K562 (cell line): ENCODE data around the gene TNPO3. TPM values are rescaled to one million over a fixed set of nuclear protein-coding genes. Genes with fewer than 3 reads are reported as not detected.

ENCODE experiments used
- ATAC-seq: fragments of 200-7000 bp; cut with Tn5 transposase; 3 replicates; pipeline ENCODE4 v1.9.1; 2020; ENCODE audit warnings: moderate library complexity
- BruUV-seq: library from RNA; stranded (reverse); fragments of 400-500 nt; replicated peaks from 2 replicates; lab custom pipeline; 2021; lab: Mats Ljungman, UMichigan
- CTCF ChIA-PET: fragments of 300-600 bp; formaldehyde crosslinking; extraction: SDS; loops from one replicate; lab custom pipeline; 2021; ENCODE audit warnings: low intra/inter-chr PET ratio; lab: Yijun Ruan, JAX
- POLR2A ChIA-PET: fragments of 300-600, 350-650 bp; sonication (Branson Sonifier 250); formaldehyde crosslinking; extraction: SDS; loops from one replicate; lab custom pipeline; 2021; ENCODE audit warnings: antibody characterized with exemption, inconsistent platforms; lab: Yijun Ruan, JAX
- DNase-seq, 4 experiments: peaks; one replicate each; pipeline versions ENCODE4 v3.0.0 to v3.0.0-alpha.2; 2011 to 2018; ENCODE audit warnings: low spot score in 3 of 4, mixed read lengths in 3 of 4; ENCODE audit errors: extremely low read depth in 1 of 4
- FAIRE-seq: peaks from 2 replicates; lab custom pipeline; 2011; peaks lifted over from hg19 to GRCh38; lab: Jason Lieb, UNC
- H2AFZ ChIP-seq: 2 replicates; pipeline ENCODE4 v1.6.0; 2011; ENCODE audit warnings: low read depth, low read length, control low read depth, inconsistent platforms
- H3K27ac ChIP-seq: fragments of 200-600 bp; 3 replicates; pipeline ENCODE4 v1.8.0; 2011; ENCODE audit warnings: low read depth, mild to moderate bottlenecking, control low read depth, inconsistent platforms, low read length, moderate library complexity, mixed read lengths; ENCODE audit errors: extremely low read depth
- H3K27me3 ChIP-seq, 2 experiments: fragments of 300-600 bp in 1 of 2; 2 replicates in 1 of 2; 3 replicates in 1 of 2; pipeline versions ENCODE4 v1.6.0 to v1.8.0; 2011; ENCODE audit warnings: inconsistent platforms in 2 of 2, low read length in 2 of 2, mild to moderate bottlenecking in 1 of 2, mixed read lengths in 1 of 2, moderate library complexity in 1 of 2; ENCODE audit not compliant: control insufficient read depth in 2 of 2, insufficient read depth in 2 of 2
- H3K36me3 ChIP-seq: fragments of 300-600 bp; 3 replicates; pipeline ENCODE4 v1.8.0; 2011; ENCODE audit warnings: mild to moderate bottlenecking, low read length, inconsistent platforms; ENCODE audit not compliant: control insufficient read depth, insufficient read depth
- H3K4me1 ChIP-seq, 2 experiments: fragments of 200-600 bp in 1 of 2; replicated peaks in 1 of 2; 2 replicates in 1 of 2; 3 replicates in 1 of 2; pipeline versions ENCODE4 v1.5.1 to v1.8.0; 2011; ENCODE audit warnings: inconsistent platforms in 2 of 2, low read length in 2 of 2, mild to moderate bottlenecking in 1 of 2, mixed read lengths in 1 of 2, moderate library complexity in 1 of 2; ENCODE audit not compliant: control insufficient read depth in 2 of 2, insufficient read depth in 2 of 2
- H3K4me2 ChIP-seq: 2 replicates; pipeline ENCODE4 v1.6.1; 2011; ENCODE audit warnings: low read length, control low read depth, inconsistent platforms, mixed read lengths; ENCODE audit not compliant: insufficient read depth
- H3K4me3 ChIP-seq: fragments of 200-600 bp; sonication (generic), shearing (Covaris generic); 2 replicates; pipeline ENCODE4 v1.5.1; 2016; ENCODE audit warnings: control low read depth, inconsistent platforms
- H3K79me2 ChIP-seq: fragments of 200-600 bp; 3 replicates; pipeline ENCODE4 v1.8.0; 2011; ENCODE audit warnings: low read length, inconsistent platforms; ENCODE audit not compliant: control insufficient read depth, insufficient read depth
- H3K9ac ChIP-seq, 2 experiments: 2 replicates each; pipeline versions ENCODE4 v1.6.0 to v1.6.1; 2011; ENCODE audit warnings: low read depth in 2 of 2, low read length in 2 of 2, control low read depth in 1 of 2, inconsistent platforms in 1 of 2, mild to moderate bottlenecking in 1 of 2, mixed read lengths in 1 of 2; ENCODE audit not compliant: insufficient read depth in 1 of 2
- H3K9me1 ChIP-seq: one replicate; pipeline ENCODE4 v1.6.0; 2011; ENCODE audit warnings: inconsistent platforms, mild to moderate bottlenecking, low read length, moderate library complexity; ENCODE audit not compliant: control insufficient read depth, insufficient read depth
- H3K9me3 ChIP-seq: replicated peaks from 2 replicates; pipeline ENCODE4 v1.5.1; 2011; ENCODE audit warnings: low read depth, low read length, inconsistent platforms; ENCODE audit not compliant: control insufficient read depth, insufficient read depth
- H4K20me1 ChIP-seq: replicated peaks from 2 replicates; pipeline ENCODE4 v1.6.1; 2011; ENCODE audit warnings: low read length, inconsistent platforms, mixed read lengths; ENCODE audit not compliant: control insufficient read depth, insufficient read depth
- ASH1L ChIP-seq: fragments of 450-650 bp; IDR thresholded peaks from 2 replicates; pipeline ENCODE4 v1.6.1; 2018; ENCODE audit warnings: borderline replicate concordance, mild to moderate bottlenecking, low read depth; ENCODE audit not compliant: partially characterized antibody
- ATF7 ChIP-seq: fragments of 450-650 bp; IDR thresholded peaks from 2 replicates; pipeline ENCODE4 v1.7.1; 2014; ENCODE audit warnings: mild to moderate bottlenecking, moderate library complexity
- FOSL1 ChIP-seq: fragments of 200-800 bp; sonication (Bioruptor generic); conservative IDR thresholded peaks from 2 replicates; pipeline ENCODE4 v1.6.1; 2016; ENCODE audit warnings: missing genetic modification characterization, missing compliant biosample characterization
- KDM1A ChIP-seq, 2 experiments: fragments of 450-650 bp; IDR thresholded peaks; 2 replicates each; pipeline ENCODE4 v1.6.1; 2016; ENCODE audit warnings: mild to moderate bottlenecking in 2 of 2
- MLX ChIP-seq, 2 experiments: fragments of 450-650 bp in 1 of 2; sonication (generic) in 1 of 2; formaldehyde crosslinking; conservative IDR thresholded peaks; 2 replicates each; pipeline versions ENCODE4 v1.4.0 to v1.8.1; 2020 to 2022; ENCODE audit warnings: mild to moderate bottlenecking in 1 of 2, missing genetic modification reagents in 1 of 2
- PHB ChIP-seq: fragments of 250-450 bp; sonication (Bioruptor Pico); IDR thresholded peaks from 2 replicates; pipeline ENCODE4 v1.5.0; 2021
- PHB2 ChIP-seq: fragments of 450-650 bp; IDR thresholded peaks from 2 replicates; pipeline ENCODE4 v1.6.1; 2017; ENCODE audit warnings: low read depth
- POLR3G ChIP-seq: IDR thresholded peaks from 2 replicates; pipeline ENCODE4 v1.6.1; 2011; ENCODE audit not compliant: insufficient read length, insufficient replicate concordance; ENCODE audit errors: extremely low read depth
- RAD21 ChIP-seq, 2 experiments: fragments of 250-450 bp in 1 of 2; fragments of 450-650 bp in 1 of 2; sonication (Bioruptor Pico) in 1 of 2; formaldehyde crosslinking in 1 of 2; IDR thresholded peaks in 1 of 2; conservative IDR thresholded peaks in 1 of 2; 2 replicates each; pipeline versions ENCODE4 v1.4.0 to v1.8.0; 2020 to 2022; ENCODE audit warnings: mild to moderate bottlenecking in 2 of 2, moderate library complexity in 1 of 2
- SAFB ChIP-seq: fragments of 200-400 bp; formaldehyde crosslinking; IDR thresholded peaks from 2 replicates; pipeline ENCODE4 v1.6.1; 2017; ENCODE audit warnings: low read depth, low read length, borderline replicate concordance
- USF2 ChIP-seq: sonication (generic); formaldehyde crosslinking; IDR thresholded peaks from 2 replicates; pipeline ENCODE4 v1.5.0; 2020; ENCODE audit warnings: missing genetic modification reagents
- ZNF146 ChIP-seq: IDR thresholded peaks from one replicate; pipeline ENCODE4 v1.6.1; 2018; ENCODE audit warnings: missing compliant biosample characterization; ENCODE audit not compliant: unreplicated experiment
- ZNF561 ChIP-seq: fragments of 450-650 bp; formaldehyde crosslinking; conservative IDR thresholded peaks from 2 replicates; pipeline ENCODE4 v1.4.0; 2020; ENCODE audit warnings: mild to moderate bottlenecking, moderate library complexity
- ZNF785 ChIP-seq: fragments of 250-450 bp; sonication (Bioruptor Pico); IDR thresholded peaks from 2 replicates; pipeline ENCODE4 v1.4.0; 2020; ENCODE audit warnings: mild to moderate bottlenecking
- WGBS: fragments of 100-300 bp; shearing (Covaris generic); methylation state at CpG from one replicate; pipeline ENCODE4 v1.1.6; 2016; ENCODE audit warnings: low coverage, mixed read lengths; ENCODE audit not compliant: insufficient coverage; ENCODE audit errors: missing lambda C conversion rate; 5-methylcytosine and 5-hydroxymethylcytosine counted together
- in situ Hi-C: fragments of 300-500 bp; cut with MboI; formaldehyde crosslinking; loops from 4 replicates; pipeline ENCODE4 v1.15.0; 2018; ENCODE audit warnings: inconsistent platforms, mixed read lengths
- intact Hi-C: fragments of 100-400 bp; cut with micrococcal nuclease; formaldehyde crosslinking; loops from 2 replicates; pipeline ENCODE4 v1.14.2; 2022
- polyA plus RNA-seq, 8 experiments: library from polyadenylated mRNA; depleted of rRNA in 4 of 8; stranded (reverse) in 5 of 8; unstranded in 3 of 8; fragments of >200 nt; fragmentation: Nextera tagmentation in 2 of 8; fragmentation: Illumina TruSeq in 1 of 8; extraction: Ambion mirVana in 2 of 8; extraction: Trizol in 1 of 8; gene quantifications; 2 replicates each; pipeline versions ENCODE4 v1.2.1 to v1.2.3, GENCODE V29; 2011 to 2014; ENCODE audit warnings: inconsistent platforms in 1 of 8, missing spikeins in 1 of 8
- total RNA-seq, 7 experiments: library from RNA; depleted of rRNA in 6 of 7; stranded (reverse); fragments of >200 nt in 6 of 7; fragmentation: Illumina TruSeq in 2 of 7; extraction: Trizol in 2 of 7; gene quantifications; 2 replicates each; pipeline versions ENCODE4 v1.2.1 to v1.2.3, GENCODE V29; 2011 to 2021; ENCODE audit warnings: low replicate concordance in 1 of 7
- TF ChIP-seq, protein P1 (sequence below): IDR thresholded peaks from 2 replicates; pipeline ENCODE4 v1.6.1; 2014; ENCODE audit warnings: antibody characterized with exemption

TNPO3 gene
- total and polyA plus RNA-seq, 9 of the 15 experiments (the other 6 are each of a cell fraction or from before 2014, with no cell fraction given) = 35.8 to 125 (median 110) TPM

DNA sequence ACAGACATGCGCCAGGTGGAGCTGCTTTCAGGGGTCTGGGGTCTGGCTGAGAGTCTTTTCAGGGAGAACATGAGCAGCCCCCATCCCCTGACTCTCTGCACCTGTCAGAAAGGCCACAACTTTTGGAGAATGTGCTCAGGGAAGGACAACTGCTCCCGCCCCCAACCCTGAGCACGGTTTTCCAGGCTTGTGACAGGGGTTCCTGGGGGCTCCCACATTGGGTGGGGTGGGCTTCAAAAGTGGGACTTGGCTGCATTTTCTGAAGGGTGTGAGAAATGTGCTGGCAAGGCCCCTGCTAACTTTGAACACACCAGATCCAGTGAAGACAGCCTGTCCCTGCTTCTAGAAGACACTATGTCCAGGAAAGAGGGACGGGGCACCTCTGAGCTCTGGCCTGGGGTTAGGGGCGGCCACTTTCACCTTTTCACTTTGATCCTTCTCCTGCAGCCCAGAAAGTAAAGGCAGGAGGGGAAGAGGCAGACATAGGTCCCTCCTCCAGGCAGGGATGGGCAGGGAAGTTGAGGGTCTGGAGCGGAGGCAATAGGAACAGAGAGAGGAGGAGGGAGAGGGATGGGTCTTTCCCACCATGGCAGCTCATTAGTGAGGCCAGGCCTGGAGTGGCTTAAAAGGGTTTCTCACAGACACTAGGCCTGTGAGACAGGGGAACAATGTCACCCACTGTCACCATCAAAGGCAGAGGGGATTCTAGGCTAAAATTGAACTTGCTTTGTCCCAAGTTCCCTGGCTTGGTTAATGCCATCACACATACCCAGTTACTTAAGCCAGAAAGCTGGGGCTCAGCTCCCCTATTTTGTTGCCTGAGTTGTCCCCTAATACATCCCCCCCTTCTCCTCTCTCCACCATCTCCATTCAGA, 145.9 kb downstream of the TNPO3 start (continued):
- TF ChIP-seq, protein P1, sequence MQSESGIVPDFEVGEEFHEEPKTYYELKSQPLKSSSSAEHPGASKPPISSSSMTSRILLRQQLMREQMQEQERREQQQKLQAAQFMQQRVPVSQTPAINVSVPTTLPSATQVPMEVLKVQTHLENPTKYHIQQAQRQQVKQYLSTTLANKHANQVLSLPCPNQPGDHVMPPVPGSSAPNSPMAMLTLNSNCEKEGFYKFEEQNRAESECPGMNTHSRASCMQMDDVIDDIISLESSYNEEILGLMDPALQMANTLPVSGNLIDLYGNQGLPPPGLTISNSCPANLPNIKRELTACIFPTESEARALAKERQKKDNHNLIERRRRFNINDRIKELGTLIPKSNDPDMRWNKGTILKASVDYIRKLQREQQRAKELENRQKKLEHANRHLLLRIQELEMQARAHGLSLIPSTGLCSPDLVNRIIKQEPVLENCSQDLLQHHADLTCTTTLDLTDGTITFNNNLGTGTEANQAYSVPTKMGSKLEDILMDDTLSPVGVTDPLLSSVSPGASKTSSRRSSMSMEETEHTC = no peak

DNA sequence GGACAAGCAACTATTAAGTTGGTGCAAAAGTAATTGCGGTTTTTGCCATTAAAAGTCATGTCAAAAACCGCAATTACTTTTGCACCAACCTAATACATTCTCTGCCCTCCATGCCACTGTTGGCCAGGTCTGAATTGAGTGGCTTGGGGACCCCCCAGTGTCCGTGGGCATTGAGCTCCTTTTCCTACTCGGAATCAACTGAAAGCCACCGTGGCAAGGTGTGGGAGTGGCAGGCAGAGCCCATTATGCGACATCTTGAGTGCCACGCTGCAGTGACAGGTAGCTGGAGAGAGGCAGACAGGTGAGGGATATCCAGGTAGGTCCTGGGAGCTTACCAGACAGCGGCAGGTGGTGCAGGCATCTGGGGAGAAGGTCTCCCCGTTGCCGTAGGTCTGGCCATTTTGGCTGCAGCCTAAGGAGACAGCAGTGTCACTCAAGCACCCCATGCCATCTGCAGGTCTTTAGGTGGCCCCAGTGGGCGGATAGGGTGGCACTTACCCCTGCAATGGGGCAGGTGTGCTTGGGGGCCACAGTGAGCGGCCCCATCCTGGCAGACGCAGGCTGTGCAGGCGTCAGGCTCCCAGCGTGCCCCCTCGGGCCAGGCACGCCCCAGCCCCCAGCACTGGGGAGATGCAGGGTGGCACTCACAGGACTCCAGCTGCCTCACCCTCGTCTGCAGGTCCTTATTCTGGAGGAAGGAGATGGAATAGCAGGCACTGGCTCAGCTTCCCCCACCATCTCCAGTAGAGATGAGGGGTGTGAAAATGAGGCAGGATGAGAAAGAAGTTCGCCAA, 147.9 kb downstream of the TNPO3 start:
- Histone ChIP-seq H4K20me1 (peaks cover 7% of the 10 kb centered on the region; the same call in 1 of the 2 replicates), H3K36me3 (no peaks in the 10 kb centered on the region), H3K4me2 (no peak overlapping the region), H2AFZ (no peak overlapping the region), H3K4me1 (peaks cover 13 to 48% of the 10 kb centered on the region in 2 experiments), H3K79me2 (no peaks in the 10 kb centered on the region), H3K27ac (no peak overlapping the region), H3K27me3 (peaks cover 28 to 55% of the 10 kb centered on the region in 2 experiments), H3K9me3 (no peaks in the 10 kb centered on the region; the same call in 1 of the 2 replicates), H3K9me1 (no peaks in the 10 kb centered on the region), H3K4me3 (no peak overlapping the region), H3K9ac (no peak overlapping the region)
- BruUV-seq = no TSS peak
- FAIRE-seq (no peak), ATAC-seq (no peak), DNase-seq (no peak)
- WGBS = 7% methylated on average over 19 of the region's 19 CpGs
- CTCF ChIA-PET = interaction anchor here (0.7 kb wide), 1 partner anchor 461 kb away, joined by 6 read pairs; no protein-coding TSS in a partner anchor
- in situ Hi-C loops = no loop called here
- intact Hi-C loops = no loop called here
- POLR2A ChIA-PET = interaction anchor here (1.5 kb wide), 1 partner anchor 15 kb away, joined by 3 read pairs; no protein-coding TSS in a partner anchor
- TF ChIP-seq RAD21 (CRISPR knock-in tag; conservative IDR thresholded peaks at IDR 0.05 in 1 of 2, IDR thresholded peaks at IDR 0.05 in 1 of 2) = no peak
- peak; percentile 51 for TF ChIP-seq ASH1L
- TF ChIP-seq SAFB = no peak
- 0 out of 2 replicates have a peak, but pooled peaks have one; percentile 11 for TF ChIP-seq USF2
- TF ChIP-seq KDM1A (IDR thresholded peaks at IDR 0.05) = no peak
- 0 out of 2 replicates have a peak, but pooled peaks have one; percentile 35 for TF ChIP-seq ATF7
- no peak for TF ChIP-seq MLX (CRISPR knock-in tag; conservative IDR thresholded peaks at IDR 0.05)
- TF ChIP-seq POLR3G = no peak
- TF ChIP-seq PHB2 = no peak
- no peak for TF ChIP-seq ZNF785 (CRISPR knock-in tag)
- TF ChIP-seq PHB = no peak
- no peak for TF ChIP-seq ZNF146 (CRISPR knock-in tag)
- no peak for TF ChIP-seq FOSL1 (tag)
- no peak for TF ChIP-seq ZNF561 (CRISPR knock-in tag)
